Panc1 (cell line): Measurements from ENCODE around the gene METTL4. TPM values are rescaled to one million over a fixed set of nuclear protein-coding genes. Genes with fewer than 3 reads are reported as not detected.

Experiments used
- ATAC-seq: fragments of 200-7000 bp; cut with Tn5 transposase; 2 replicates; pipeline ENCODE4 v1.9.1; 2020; ENCODE audit warnings: mild to moderate bottlenecking, moderate library complexity
- BruUV-seq: library from RNA; stranded (reverse); fragments of 400-500 nt; replicated peaks from 2 replicates; lab custom pipeline; 2021; lab: Mats Ljungman, UMichigan
- CTCF ChIA-PET: fragments of 300-600 bp; sonication (Branson Sonifier 250); formaldehyde crosslinking; loops from one replicate; lab custom pipeline; 2022; ENCODE audit warnings: antibody characterized with exemption; lab: Charles Lee
- POLR2A ChIA-PET: fragments of 300-600 bp; sonication (Branson Sonifier 250); formaldehyde crosslinking; loops from one replicate; lab custom pipeline; 2022; ENCODE audit warnings: antibody characterized with exemption; lab: Charles Lee
- DNase-seq: peaks from one replicate; pipeline ENCODE4 v3.0.0-alpha.2; 2010; ENCODE audit warnings: low read depth, low spot score
- H3K27ac ChIP-seq: 2 replicates; pipeline ENCODE4 v1.5.1; 2011; ENCODE audit warnings: mild to moderate bottlenecking, low read length, inconsistent platforms
- H3K27me3 ChIP-seq: fragments of 200-500 bp; sonication (Bioruptor generic); 2 replicates; pipeline ENCODE4 v1.6.0; 2014; ENCODE audit warnings: low read length, inconsistent platforms; ENCODE audit not compliant: control insufficient read depth, insufficient read depth
- H3K36me3 ChIP-seq: fragments of 200-500 bp; sonication (Bioruptor generic); 2 replicates; pipeline ENCODE4 v1.5.1; 2014; ENCODE audit warnings: inconsistent platforms, mild to moderate bottlenecking, low read length, moderate library complexity; ENCODE audit not compliant: control insufficient read depth, insufficient read depth
- H3K4me1 ChIP-seq: 2 replicates; pipeline ENCODE4 v1.5.1; 2011; ENCODE audit warnings: inconsistent platforms, mild to moderate bottlenecking, low read length, moderate library complexity; ENCODE audit not compliant: control insufficient read depth, insufficient read depth
- H3K4me3 ChIP-seq, 2 experiments: 2 replicates each; pipeline ENCODE4 v1.5.1; 2011 to 2012; ENCODE audit warnings: low read depth in 2 of 2, low read length in 2 of 2, mild to moderate bottlenecking in 2 of 2, inconsistent platforms in 1 of 2, moderate library complexity in 1 of 2
- H3K9me3 ChIP-seq: fragments of 200-500 bp; sonication (Bioruptor generic); 2 replicates; pipeline ENCODE4 v1.5.1; 2014; ENCODE audit warnings: low read depth, mild to moderate bottlenecking, inconsistent platforms, low read length, moderate library complexity; ENCODE audit not compliant: control insufficient read depth, insufficient read depth
- POLR2AphosphoS5 ChIP-seq: IDR thresholded peaks from 2 replicates; pipeline ENCODE4 v1.6.1; 2012; ENCODE audit warnings: mild to moderate bottlenecking, low read depth, low read length, moderate library complexity
- REST ChIP-seq, 2 experiments: IDR thresholded peaks; 2 replicates each; pipeline ENCODE4 v1.6.1; 2011 to 2012; ENCODE audit warnings: low read depth in 2 of 2, control low read depth in 1 of 2, low read length in 1 of 2, mild to moderate bottlenecking in 1 of 2, moderate library complexity in 1 of 2; ENCODE audit not compliant: insufficient read depth in 1 of 2
- SIN3A ChIP-seq: IDR thresholded peaks from 2 replicates; pipeline ENCODE4 v1.6.1; 2012; ENCODE audit warnings: low read depth, mild to moderate bottlenecking, low read length, moderate library complexity, borderline replicate concordance; ENCODE audit not compliant: insufficient read depth
- TCF7L2 ChIP-seq: IDR thresholded peaks from 2 replicates; pipeline ENCODE4 v1.6.1; 2011; ENCODE audit warnings: mild to moderate bottlenecking, low read depth, low read length, inconsistent platforms
- in situ Hi-C: cut with HindIII; loops from 2 replicates; pipeline ENCODE4 v1.10.0; 2016; ENCODE audit warnings: low sequenced_read_pairs, low pct_unique_long_range_greater_than_20kb
- intact Hi-C: fragments of 100-400 bp; cut with micrococcal nuclease; formaldehyde crosslinking; loops from one replicate; pipeline ENCODE4 v1.10.0; 2022; ENCODE audit not compliant: unreplicated experiment
- total RNA-seq: library from RNA; stranded (reverse); gene quantifications from one replicate; pipeline ENCODE4 v1.2.1, GENCODE V29; 2021; ENCODE audit not compliant: unreplicated experiment
- TF ChIP-seq, protein P1 (sequence below): fragments of 450-650 bp; IDR thresholded peaks from 2 replicates; pipeline ENCODE4 v1.5.1; 2017; ENCODE audit warnings: mild to moderate bottlenecking

METTL4 gene
- total RNA-seq, 1 experiment from 2014 or later, result 9.6 TPM

- H3K27me3 ChIP-seq, result no peaks in the 10 kb centered on the region
- CTCF ChIA-PET, result no interaction called here
- no peaks in the 10 kb centered on the region for H3K4me1 ChIP-seq
- H3K4me3 ChIP-seq, result no peak overlapping the region
- no peak for TF ChIP-seq POLR2AphosphoS5
- TF ChIP-seq TCF7L2, result no peak
- TF ChIP-seq, protein P1, sequence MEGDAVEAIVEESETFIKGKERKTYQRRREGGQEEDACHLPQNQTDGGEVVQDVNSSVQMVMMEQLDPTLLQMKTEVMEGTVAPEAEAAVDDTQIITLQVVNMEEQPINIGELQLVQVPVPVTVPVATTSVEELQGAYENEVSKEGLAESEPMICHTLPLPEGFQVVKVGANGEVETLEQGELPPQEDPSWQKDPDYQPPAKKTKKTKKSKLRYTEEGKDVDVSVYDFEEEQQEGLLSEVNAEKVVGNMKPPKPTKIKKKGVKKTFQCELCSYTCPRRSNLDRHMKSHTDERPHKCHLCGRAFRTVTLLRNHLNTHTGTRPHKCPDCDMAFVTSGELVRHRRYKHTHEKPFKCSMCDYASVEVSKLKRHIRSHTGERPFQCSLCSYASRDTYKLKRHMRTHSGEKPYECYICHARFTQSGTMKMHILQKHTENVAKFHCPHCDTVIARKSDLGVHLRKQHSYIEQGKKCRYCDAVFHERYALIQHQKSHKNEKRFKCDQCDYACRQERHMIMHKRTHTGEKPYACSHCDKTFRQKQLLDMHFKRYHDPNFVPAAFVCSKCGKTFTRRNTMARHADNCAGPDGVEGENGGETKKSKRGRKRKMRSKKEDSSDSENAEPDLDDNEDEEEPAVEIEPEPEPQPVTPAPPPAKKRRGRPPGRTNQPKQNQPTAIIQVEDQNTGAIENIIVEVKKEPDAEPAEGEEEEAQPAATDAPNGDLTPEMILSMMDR, result no peak
- TF ChIP-seq SIN3A, result no peak
- TF ChIP-seq REST (IDR thresholded peaks at IDR 0.05; ENCODE audit: insufficient read depth in 1 of 2, low read depth in 2 of 2, low read length in 1 of 2), result no peak
- no peaks in the 10 kb centered on the region for H3K9me3 ChIP-seq
- no TSS peak for BruUV-seq
- H3K27ac ChIP-seq, result no peak overlapping the region
- POLR2A ChIA-PET, result no interaction called here
- ATAC-seq (no peak), DNase-seq (no peak)
- in situ Hi-C loops (no loop called here), intact Hi-C loops (no loop called here)
- no peaks in the 10 kb centered on the region for H3K36me3 ChIP-seq
Observed at GRCh38 chr18:2522112-2522511, 49.2 kb downstream of the METTL4 start.

DNA sequence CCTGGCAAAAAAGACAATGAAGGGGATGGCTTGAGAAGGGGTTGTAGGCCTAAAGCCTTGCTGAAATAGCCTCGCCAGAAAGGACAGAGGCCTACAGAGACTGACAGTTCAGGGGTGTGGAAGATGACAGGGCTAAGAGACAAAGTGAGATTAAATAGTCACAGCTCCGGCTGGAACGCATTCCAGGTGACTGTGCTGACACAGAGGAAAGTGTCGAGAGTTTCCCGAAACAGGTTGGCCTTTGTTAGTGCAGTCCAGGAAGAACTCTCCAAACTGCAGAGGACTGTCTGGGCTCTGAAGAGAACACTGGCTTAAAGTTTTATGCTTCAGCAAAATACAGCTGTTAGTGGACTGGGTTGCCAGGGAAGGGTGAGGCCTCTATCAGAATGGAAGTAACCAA is 52.8 kb downstream of the METTL4 start:
- Histone ChIP-seq H3K4me3 (no peak overlapping the region), H3K4me1 (no peaks in the 10 kb centered on the region), H3K36me3 (no peaks in the 10 kb centered on the region), H3K27ac (no peak overlapping the region), H3K27me3 (no peaks in the 10 kb centered on the region), H3K9me3 (no peaks in the 10 kb centered on the region)
- DNase-seq, result no peak
- no peak for ATAC-seq
- in situ Hi-C loops, result no loop called here
- TF ChIP-seq TCF7L2 (no peak), SIN3A (no peak), POLR2AphosphoS5 (no peak), REST (IDR thresholded peaks at IDR 0.05; ENCODE audit: insufficient read depth in 1 of 2, low read depth in 2 of 2, low read length in 1 of 2) (no peak)
- TF ChIP-seq, protein P1, result no peak
- BruUV-seq, result no TSS peak
- CTCF ChIA-PET, result no interaction called here
- intact Hi-C loops, result loop anchor here (10.0 kb wide), 1 partner anchor 64 kb away; no protein-coding TSS in a partner anchor
- POLR2A ChIA-PET, result no interaction called here
